SK-N-SH treated with all-trans-retinoic acid at 6 μM for 48 hours (cell line): ENCODE data around the gene NCK2.

ENCODE experiments used
- ARNTL ChIP-seq: fragments of 450-650 bp; formaldehyde crosslinking; IDR thresholded peaks from 2 replicates; pipeline ENCODE4 v1.5.0; 2020; ENCODE audit warnings: low read depth, mild to moderate bottlenecking, moderate library complexity, borderline replicate concordance
- CSDC2 ChIP-seq: fragments of 250-450 bp; sonication (Bioruptor Pico); IDR thresholded peaks from 2 replicates; pipeline ENCODE4 v1.5.0; 2020; ENCODE audit warnings: mild to moderate bottlenecking, moderate library complexity
- GLIS3 ChIP-seq: fragments of 250-450 bp; sonication (Bioruptor Pico); IDR thresholded peaks from 2 replicates; pipeline ENCODE4 v1.5.0; 2020; ENCODE audit warnings: mild to moderate bottlenecking, moderate library complexity
- ISL1 ChIP-seq: fragments of 250-450 bp; sonication (Bioruptor Pico); IDR thresholded peaks from 2 replicates; pipeline ENCODE4 v2.1.2; 2022; ENCODE audit warnings: mild to moderate bottlenecking, moderate library complexity
- OSR1 ChIP-seq: fragments of 250-450 bp; sonication (Bioruptor Pico); IDR thresholded peaks from 2 replicates; pipeline ENCODE4 v1.8.0; 2022; ENCODE audit warnings: moderate library complexity, mild to moderate bottlenecking, inconsistent platforms
- ZC3H10 ChIP-seq: fragments of 250-450 bp; sonication (Bioruptor Pico); IDR thresholded peaks from 2 replicates; pipeline ENCODE4 v1.5.1; 2021; ENCODE audit warnings: mild to moderate bottlenecking, moderate library complexity
- ZNF70 ChIP-seq: fragments of 450-650 bp; formaldehyde crosslinking; IDR thresholded peaks from 2 replicates; pipeline ENCODE4 v1.5.0; 2020; ENCODE audit warnings: mild to moderate bottlenecking, moderate library complexity
- TF ChIP-seq, protein P1 (sequence below): fragments of 250-450 bp; sonication (Bioruptor Pico); IDR thresholded peaks from 2 replicates; pipeline ENCODE4 v1.5.1; 2020; ENCODE audit warnings: low read depth, mild to moderate bottlenecking, moderate library complexity
- TF ChIP-seq, protein P2 (sequence below): fragments of 250-450 bp; sonication (Bioruptor Pico); IDR thresholded peaks from 2 replicates; pipeline ENCODE4 v1.8.0; 2020; ENCODE audit warnings: mild to moderate bottlenecking, moderate library complexity, borderline replicate concordance
- TF ChIP-seq, protein P3 (sequence below): fragments of 250-450 bp; sonication (Bioruptor Pico); IDR thresholded peaks from 2 replicates; pipeline ENCODE4 v1.5.0; 2020; ENCODE audit warnings: mild to moderate bottlenecking, moderate library complexity

DNA sequence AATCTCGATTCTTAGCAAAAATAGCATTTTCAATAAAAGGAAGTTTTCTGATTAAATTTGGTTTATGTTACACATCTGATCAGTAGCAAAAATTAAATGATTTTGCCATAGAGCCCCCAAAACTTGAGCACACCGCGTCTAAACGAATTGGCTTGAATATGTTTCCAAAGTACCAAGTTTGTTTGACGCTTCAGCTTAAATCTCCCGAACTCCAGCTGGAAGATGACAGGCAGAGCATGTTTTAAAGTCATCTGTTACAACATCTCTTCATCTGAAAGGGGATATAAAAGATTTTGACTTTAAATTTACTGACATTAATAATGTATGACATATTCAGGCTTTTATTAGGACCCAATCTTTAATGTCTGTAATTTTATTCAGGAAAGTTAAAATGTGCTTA lies 129.8 kb downstream of the NCK2 start:
- no peak for TF ChIP-seq GLIS3 (CRISPR knock-in tag)
- TF ChIP-seq, protein P1, sequence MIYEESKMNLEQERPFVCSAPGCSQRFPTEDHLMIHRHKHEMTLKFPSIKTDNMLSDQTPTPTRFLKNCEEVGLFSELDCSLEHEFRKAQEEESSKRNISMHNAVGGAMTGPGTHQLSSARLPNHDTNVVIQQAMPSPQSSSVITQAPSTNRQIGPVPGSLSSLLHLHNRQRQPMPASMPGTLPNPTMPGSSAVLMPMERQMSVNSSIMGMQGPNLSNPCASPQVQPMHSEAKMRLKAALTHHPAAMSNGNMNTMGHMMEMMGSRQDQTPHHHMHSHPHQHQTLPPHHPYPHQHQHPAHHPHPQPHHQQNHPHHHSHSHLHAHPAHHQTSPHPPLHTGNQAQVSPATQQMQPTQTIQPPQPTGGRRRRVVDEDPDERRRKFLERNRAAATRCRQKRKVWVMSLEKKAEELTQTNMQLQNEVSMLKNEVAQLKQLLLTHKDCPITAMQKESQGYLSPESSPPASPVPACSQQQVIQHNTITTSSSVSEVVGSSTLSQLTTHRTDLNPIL (CRISPR knock-in tag) = no peak
- no peak for TF ChIP-seq ISL1 (CRISPR knock-in tag)
- TF ChIP-seq ZNF70 (CRISPR knock-in tag) = no peak
- TF ChIP-seq CSDC2 (CRISPR knock-in tag) = no peak
- no peak for TF ChIP-seq ZC3H10
- TF ChIP-seq, protein P2, sequence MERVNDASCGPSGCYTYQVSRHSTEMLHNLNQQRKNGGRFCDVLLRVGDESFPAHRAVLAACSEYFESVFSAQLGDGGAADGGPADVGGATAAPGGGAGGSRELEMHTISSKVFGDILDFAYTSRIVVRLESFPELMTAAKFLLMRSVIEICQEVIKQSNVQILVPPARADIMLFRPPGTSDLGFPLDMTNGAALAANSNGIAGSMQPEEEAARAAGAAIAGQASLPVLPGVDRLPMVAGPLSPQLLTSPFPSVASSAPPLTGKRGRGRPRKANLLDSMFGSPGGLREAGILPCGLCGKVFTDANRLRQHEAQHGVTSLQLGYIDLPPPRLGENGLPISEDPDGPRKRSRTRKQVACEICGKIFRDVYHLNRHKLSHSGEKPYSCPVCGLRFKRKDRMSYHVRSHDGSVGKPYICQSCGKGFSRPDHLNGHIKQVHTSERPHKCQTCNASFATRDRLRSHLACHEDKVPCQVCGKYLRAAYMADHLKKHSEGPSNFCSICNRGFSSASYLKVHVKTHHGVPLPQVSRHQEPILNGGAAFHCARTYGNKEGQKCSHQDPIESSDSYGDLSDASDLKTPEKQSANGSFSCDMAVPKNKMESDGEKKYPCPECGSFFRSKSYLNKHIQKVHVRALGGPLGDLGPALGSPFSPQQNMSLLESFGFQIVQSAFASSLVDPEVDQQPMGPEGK = no peak
- no peak for TF ChIP-seq ARNTL (CRISPR knock-in tag)
- TF ChIP-seq OSR1 (CRISPR knock-in tag) = no peak
- TF ChIP-seq, protein P3, sequence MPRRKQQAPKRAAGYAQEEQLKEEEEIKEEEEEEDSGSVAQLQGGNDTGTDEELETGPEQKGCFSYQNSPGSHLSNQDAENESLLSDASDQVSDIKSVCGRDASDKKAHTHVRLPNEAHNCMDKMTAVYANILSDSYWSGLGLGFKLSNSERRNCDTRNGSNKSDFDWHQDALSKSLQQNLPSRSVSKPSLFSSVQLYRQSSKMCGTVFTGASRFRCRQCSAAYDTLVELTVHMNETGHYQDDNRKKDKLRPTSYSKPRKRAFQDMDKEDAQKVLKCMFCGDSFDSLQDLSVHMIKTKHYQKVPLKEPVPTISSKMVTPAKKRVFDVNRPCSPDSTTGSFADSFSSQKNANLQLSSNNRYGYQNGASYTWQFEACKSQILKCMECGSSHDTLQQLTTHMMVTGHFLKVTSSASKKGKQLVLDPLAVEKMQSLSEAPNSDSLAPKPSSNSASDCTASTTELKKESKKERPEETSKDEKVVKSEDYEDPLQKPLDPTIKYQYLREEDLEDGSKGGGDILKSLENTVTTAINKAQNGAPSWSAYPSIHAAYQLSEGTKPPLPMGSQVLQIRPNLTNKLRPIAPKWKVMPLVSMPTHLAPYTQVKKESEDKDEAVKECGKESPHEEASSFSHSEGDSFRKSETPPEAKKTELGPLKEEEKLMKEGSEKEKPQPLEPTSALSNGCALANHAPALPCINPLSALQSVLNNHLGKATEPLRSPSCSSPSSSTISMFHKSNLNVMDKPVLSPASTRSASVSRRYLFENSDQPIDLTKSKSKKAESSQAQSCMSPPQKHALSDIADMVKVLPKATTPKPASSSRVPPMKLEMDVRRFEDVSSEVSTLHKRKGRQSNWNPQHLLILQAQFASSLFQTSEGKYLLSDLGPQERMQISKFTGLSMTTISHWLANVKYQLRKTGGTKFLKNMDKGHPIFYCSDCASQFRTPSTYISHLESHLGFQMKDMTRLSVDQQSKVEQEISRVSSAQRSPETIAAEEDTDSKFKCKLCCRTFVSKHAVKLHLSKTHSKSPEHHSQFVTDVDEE = no peak
